ENCODE results near the gene PIM2. TPM values are rescaled to one million over a fixed set of nuclear protein-coding genes. Genes with fewer than 3 reads are reported as not detected.

PIM2 gene
- total and polyA plus RNA-seq, 2 of the 13 experiments (the other 11 are each of a cell fraction or from before 2014, with no cell fraction given): 14.4 to 15.8 TPM

GRCh38 chrX:48957827-48958634, 39.2 kb upstream of the PIM2 start (continued):
- TF ChIP-seq ZNF510 (CRISPR knock-in tag; IDR thresholded peaks at IDR 0.05; ENCODE audit: low read depth) (no peak), ZBTB14 (CRISPR knock-in tag; IDR thresholded peaks at IDR 0.05) (no peak), ZBTB7A (CRISPR knock-in tag; IDR thresholded peaks at IDR 0.05) (no peak), ZFY (CRISPR knock-in tag; IDR thresholded peaks at IDR 0.05) (no peak), TSC22D2 (CRISPR knock-in tag; IDR thresholded peaks at IDR 0.05; ENCODE audit: borderline replicate concordance) (no peak), AGO1 (IDR thresholded peaks at IDR 0.05; ENCODE audit: low read depth, low read length, poor library complexity, severe bottlenecking) (no peak), ZNF713 (CRISPR knock-in tag; IDR thresholded peaks at IDR 0.05) (no peak), ZNF672 (CRISPR knock-in tag; IDR thresholded peaks at IDR 0.05) (no peak), ZBTB4 (CRISPR knock-in tag; IDR thresholded peaks at IDR 0.05; ENCODE audit: borderline replicate concordance) (no peak), NFAT5 (CRISPR knock-in tag; IDR thresholded peaks at IDR 0.05) (no peak), TMF1 (CRISPR knock-in tag; IDR thresholded peaks at IDR 0.05; ENCODE audit: low read depth) (no peak), ZNF562 (CRISPR knock-in tag; IDR thresholded peaks at IDR 0.05; ENCODE audit: borderline replicate concordance) (no peak), ADNP (CRISPR knock-in tag; IDR thresholded peaks at IDR 0.05) (no peak), AKNA (CRISPR knock-in tag; IDR thresholded peaks at IDR 0.05; ENCODE audit: borderline replicate concordance) (no peak)

Data from HepG2 (cell line).